ENCODE data around the gene AGAP1.

Gene AGAP1

GRCh38 chr2:236092714-236093113 lies 598.9 kb downstream of the AGAP1 start:
- no peak for DNase-seq

- DNase-seq, result no peak
These were observed 599.3 kb downstream of the AGAP1 start for GRCh38 chr2:236093134-236093533.

GRCh38 chr2:236095504-236095903 lies 601.7 kb downstream of the AGAP1 start:
- no peak for DNase-seq

- no peak for DNase-seq
These were observed 607.6 kb downstream of the AGAP1 start for GRCh38 chr2:236101311-236101950.

GRCh38 chr2:236102971-236103370 lies 609.1 kb downstream of the AGAP1 start:
- no peak for DNase-seq

- no peak for DNase-seq
These were observed 610.1 kb downstream of the AGAP1 start for GRCh38 chr2:236103981-236104380.

GRCh38 chr2:236105955-236106607 lies 612.2 kb downstream of the AGAP1 start:
- no peak for DNase-seq

- DNase-seq, result no peak
These were observed 612.9 kb downstream of the AGAP1 start for GRCh38 chr2:236106761-236107160.

- no peak for DNase-seq
These were observed 613.7 kb downstream of the AGAP1 start for GRCh38 chr2:236107536-236107935.

GRCh38 chr2:236107942-236108625 lies 614.2 kb downstream of the AGAP1 start:
- no peak for DNase-seq

- DNase-seq, result no peak
These were observed 615.2 kb downstream of the AGAP1 start for GRCh38 chr2:236109061-236109460.

- DNase-seq, result no peak
These were observed 615.6 kb downstream of the AGAP1 start for GRCh38 chr2:236109473-236109872.

GRCh38 chr2:236112466-236112865 lies 618.6 kb downstream of the AGAP1 start:
- no peak for DNase-seq

GRCh38 chr2:236113425-236113824 lies 619.6 kb downstream of the AGAP1 start:
- DNase-seq, result no peak

GRCh38 chr2:236113948-236114347 lies 620.1 kb downstream of the AGAP1 start:
- DNase-seq, result no peak

GRCh38 chr2:236114959-236115358 lies 621.1 kb downstream of the AGAP1 start:
- DNase-seq, result no peak

- no peak for DNase-seq
These were observed 623.6 kb downstream of the AGAP1 start for GRCh38 chr2:236117401-236117800.

GRCh38 chr2:236117861-236118269 lies 624.0 kb downstream of the AGAP1 start:
- DNase-seq, result no peak

GRCh38 chr2:236119003-236119402 lies 625.2 kb downstream of the AGAP1 start:
- no peak for DNase-seq

GRCh38 chr2:236119476-236119875 lies 625.6 kb downstream of the AGAP1 start:
- no peak for DNase-seq

- DNase-seq, result no peak
These were observed 626.3 kb downstream of the AGAP1 start for GRCh38 chr2:236120141-236120601.

GRCh38 chr2:236120829-236121228 lies 627.0 kb downstream of the AGAP1 start:
- no peak for DNase-seq

- no peak for DNase-seq
These were observed 627.7 kb downstream of the AGAP1 start for GRCh38 chr2:236121546-236121945.

GRCh38 chr2:236122236-236122635 lies 628.4 kb downstream of the AGAP1 start:
- no peak for DNase-seq

All from CD4-positive, alpha-beta T cell treated with Interleukin-10 for 1 hour (primary cell).